GM23248 (cell line): ENCODE data around the gene OTOA.

Experiments
- EZH2 ChIP-seq: fragments of 200-600 bp; sonication (generic); IDR thresholded peaks from 2 replicates; pipeline ENCODE4 v1.6.1; 2018; ENCODE audit warnings: antibody characterized with exemption, mild to moderate bottlenecking; ENCODE audit not compliant: insufficient read depth, poor library complexity, severe bottlenecking
- EZH2phosphoT487 ChIP-seq: fragments of 200-600 bp; sonication (generic); IDR thresholded peaks from 2 replicates; pipeline ENCODE4 v1.6.1; 2018; ENCODE audit warnings: antibody characterized with exemption, moderate library complexity, mild to moderate bottlenecking, low read depth; ENCODE audit not compliant: insufficient read depth

DNA sequence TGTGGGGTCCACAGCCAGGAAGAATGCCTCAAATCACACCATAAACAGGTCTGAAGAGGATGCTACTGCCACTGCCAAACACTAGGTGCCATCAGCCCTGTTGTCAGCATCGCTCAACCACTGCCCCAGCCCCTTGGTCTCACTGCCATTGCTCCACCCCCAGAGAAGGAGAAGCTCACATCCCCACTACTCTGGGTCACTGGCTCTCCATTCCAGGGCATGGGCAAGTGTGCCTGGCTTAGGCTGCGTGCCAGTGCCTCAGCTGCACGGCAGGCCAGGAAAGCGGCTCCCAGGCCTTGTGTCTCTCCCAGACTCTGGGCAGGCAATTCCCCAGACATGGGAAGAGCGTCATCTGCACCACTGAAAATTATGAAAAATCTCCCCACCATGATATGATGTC lies 10.2 kb upstream of the OTOA start:
- no peak for TF ChIP-seq EZH2phosphoT487
- TF ChIP-seq EZH2, result no peak
